Mononuclear cell (primary cell): ENCODE data around the gene EPHA10. TPM values are rescaled to one million over a fixed set of nuclear protein-coding genes. Genes with fewer than 3 reads are reported as not detected.
A peak's percentile ranks its signal among the peaks of the same experiment; 100 is the strongest.

Source experiments
- H3K27me3 ChIP-seq: 2 replicates; pipeline ENCODE4 v1.6.0; 2011; ENCODE audit warnings: low read length, control low read depth; ENCODE audit not compliant: insufficient read depth
- H3K4me1 ChIP-seq: 2 replicates; pipeline ENCODE4 v1.5.1; 2011; ENCODE audit warnings: mild to moderate bottlenecking, low read length, control low read depth; ENCODE audit not compliant: insufficient read depth
- H3K4me3 ChIP-seq: 2 replicates; pipeline ENCODE4 v1.5.1; 2011; ENCODE audit warnings: mild to moderate bottlenecking, low read length, moderate library complexity
- H3K9me3 ChIP-seq: 2 replicates; pipeline ENCODE4 v1.5.1; 2011; ENCODE audit warnings: low read depth, mild to moderate bottlenecking, control low read depth, low read length
- total RNA-seq: library from RNA; depleted of rRNA; stranded (reverse); fragments of >200 nt; gene quantifications from one replicate; pipeline ENCODE4 v1.2.3, GENCODE V29; 2012

EPHA10 gene
- total RNA-seq, result not detected

DNA sequence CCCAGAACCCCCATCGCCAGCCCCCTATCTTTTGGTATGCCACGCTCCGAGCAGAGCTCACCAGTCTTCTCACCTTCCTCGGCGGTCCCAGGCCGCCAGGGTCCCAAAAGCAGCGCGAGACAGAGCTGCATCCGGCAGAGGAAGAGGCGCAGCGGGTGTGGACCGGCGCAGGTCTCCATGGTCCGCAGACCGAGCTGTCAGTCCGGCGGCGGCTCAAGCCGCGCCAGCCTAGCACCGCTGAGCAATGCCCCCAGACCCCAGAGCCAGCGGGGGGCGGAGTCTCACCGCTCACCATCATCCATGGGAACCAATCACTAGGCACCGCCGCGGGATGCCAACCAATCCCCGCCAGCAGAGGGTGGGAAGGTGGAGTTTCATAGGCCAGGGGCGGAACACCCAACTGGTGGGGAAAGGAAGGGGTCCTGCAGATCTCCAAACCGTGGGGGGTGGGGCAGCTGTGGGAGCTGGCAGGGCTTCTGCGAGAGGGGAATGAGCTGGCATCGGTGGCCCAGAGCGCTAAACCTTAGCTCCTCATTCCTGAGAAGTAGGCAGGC lies at the start of gene EPHA10:
Gene EPHA10, minus strand, starts transcription at position 233 of the 554 bp plus-strand sequence. Its CDS starts 54 bp downstream, at position 179.
- Histone ChIP-seq H3K4me1 (no peaks in the 10 kb centered on the region), H3K27me3 (peaks cover 67% of the 10 kb centered on the region), H3K4me3 (no peak within 1 kb of the TSS), H3K9me3 (no peaks in the 10 kb centered on the region)

DNA sequence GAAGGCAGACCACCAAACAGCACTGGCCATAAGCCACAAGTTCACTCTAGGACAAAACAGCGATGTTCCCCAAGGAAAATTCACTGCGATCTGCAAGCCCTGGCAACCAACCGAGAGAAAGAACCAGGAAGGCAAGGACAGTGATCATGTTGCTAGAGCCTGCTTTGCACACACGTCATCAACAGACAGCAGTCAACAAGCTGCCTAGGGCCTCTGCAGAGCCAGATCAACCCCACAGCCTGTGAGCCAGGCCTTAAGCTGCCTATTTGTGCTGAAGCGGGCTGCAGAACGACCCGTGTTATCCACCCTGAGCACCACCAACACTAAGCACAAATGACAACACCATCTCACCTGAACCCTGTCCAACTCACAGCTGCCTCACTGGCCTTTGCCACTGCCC lies 49.3 kb upstream of the EPHA10 start:
- no peak overlapping the region for H3K4me3 ChIP-seq

DNA sequence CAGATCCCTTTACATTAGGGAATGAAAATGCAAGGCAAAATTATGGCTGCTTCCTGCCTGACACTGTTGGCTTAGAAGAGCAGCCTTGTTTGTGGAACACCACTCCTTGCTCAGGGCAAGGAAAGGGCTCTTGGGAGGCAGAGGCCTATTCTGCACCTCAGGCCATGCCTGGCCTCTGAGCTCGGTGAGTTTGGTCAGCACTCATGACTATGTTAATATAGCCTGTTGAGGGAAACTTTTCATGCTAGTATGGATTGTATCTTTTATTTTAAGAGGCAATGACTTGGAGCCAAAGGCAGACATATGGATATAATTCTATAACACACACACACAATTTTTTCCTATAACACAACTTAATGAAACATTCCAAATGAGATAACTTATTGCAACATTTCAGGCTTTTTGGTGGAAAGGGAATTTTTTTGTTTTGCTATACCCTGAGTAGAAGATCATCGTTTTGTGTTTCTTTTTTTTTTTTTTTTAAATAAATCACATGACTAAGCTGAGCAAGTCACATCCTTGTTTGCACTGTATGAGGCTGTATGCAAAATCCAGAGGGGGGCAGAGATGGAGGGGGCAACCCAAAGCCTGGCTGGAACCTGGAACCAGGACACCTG lies 48.7 kb upstream of the EPHA10 start:
- Histone ChIP-seq H3K4me1 (peaks cover 29% of the 10 kb centered on the region), H3K27me3 (no peaks in the 10 kb centered on the region), H3K9me3 (no peaks in the 10 kb centered on the region), H3K4me3 (no peak overlapping the region)

More for the DNA sequence above, 49.3 kb upstream of the EPHA10 start:
- H3K4me1 ChIP-seq, result peaks cover 23% of the 10 kb centered on the region
- no peaks in the 10 kb centered on the region for H3K27me3 ChIP-seq
- H3K9me3 ChIP-seq, result no peaks in the 10 kb centered on the region

DNA sequence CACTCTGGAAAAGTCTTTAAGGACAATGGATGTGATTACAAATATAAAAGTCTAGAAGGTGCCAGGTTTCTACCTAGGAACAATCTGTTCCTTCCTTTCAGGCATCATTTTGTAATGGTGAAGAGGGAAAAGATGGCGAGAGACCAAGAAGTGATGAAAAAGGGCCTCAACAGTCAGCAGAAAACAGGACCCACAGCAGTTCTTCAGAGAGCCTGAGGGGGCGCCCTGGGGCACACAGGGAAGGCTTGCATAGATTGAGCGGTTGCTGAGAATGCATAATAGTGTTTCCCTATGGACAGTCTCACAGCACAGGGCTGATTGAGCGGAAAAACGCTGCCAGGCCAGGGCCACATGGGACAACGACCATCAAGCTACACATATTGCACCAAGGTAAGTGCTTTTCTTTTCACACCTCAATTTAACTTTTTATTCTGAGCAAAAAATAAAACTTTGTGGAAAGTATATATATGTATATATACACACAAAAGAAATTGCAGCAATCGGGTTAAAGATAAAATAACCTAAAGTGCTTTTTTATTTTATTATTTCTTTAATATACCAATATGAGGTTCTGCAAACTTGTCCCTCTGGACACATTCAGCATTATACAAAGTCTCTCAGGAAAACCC lies 46.2 kb upstream of the EPHA10 start:
- Histone ChIP-seq H3K4me1 (peaks cover 42% of the 10 kb centered on the region), H3K9me3 (no peaks in the 10 kb centered on the region), H3K4me3 (no peak overlapping the region), H3K27me3 (no peaks in the 10 kb centered on the region)

DNA sequence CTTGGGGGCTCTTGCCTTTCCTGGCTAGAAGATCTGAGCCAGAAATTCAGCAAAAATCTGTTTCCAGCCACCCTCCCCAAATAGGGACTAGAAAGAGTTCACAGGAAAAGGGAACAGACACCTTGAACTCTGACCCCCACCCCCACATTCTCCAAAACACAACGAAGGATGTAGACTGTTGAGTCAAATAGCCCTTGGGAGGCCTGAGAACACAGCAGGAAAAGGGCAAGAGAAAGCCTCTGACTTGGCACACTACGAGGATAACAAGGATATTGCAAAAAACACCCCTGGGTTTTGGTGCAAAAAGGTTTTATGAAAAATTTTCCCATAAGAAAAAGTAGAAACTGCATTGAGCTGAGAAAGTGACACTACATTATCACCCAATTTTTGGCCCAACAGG lies 45.0 kb upstream of the EPHA10 start:
- H3K27me3 ChIP-seq, result no peaks in the 10 kb centered on the region
- H3K4me3 ChIP-seq, result no peak overlapping the region
- no peaks in the 10 kb centered on the region for H3K9me3 ChIP-seq
- peaks cover 48% of the 10 kb centered on the region for H3K4me1 ChIP-seq

DNA sequence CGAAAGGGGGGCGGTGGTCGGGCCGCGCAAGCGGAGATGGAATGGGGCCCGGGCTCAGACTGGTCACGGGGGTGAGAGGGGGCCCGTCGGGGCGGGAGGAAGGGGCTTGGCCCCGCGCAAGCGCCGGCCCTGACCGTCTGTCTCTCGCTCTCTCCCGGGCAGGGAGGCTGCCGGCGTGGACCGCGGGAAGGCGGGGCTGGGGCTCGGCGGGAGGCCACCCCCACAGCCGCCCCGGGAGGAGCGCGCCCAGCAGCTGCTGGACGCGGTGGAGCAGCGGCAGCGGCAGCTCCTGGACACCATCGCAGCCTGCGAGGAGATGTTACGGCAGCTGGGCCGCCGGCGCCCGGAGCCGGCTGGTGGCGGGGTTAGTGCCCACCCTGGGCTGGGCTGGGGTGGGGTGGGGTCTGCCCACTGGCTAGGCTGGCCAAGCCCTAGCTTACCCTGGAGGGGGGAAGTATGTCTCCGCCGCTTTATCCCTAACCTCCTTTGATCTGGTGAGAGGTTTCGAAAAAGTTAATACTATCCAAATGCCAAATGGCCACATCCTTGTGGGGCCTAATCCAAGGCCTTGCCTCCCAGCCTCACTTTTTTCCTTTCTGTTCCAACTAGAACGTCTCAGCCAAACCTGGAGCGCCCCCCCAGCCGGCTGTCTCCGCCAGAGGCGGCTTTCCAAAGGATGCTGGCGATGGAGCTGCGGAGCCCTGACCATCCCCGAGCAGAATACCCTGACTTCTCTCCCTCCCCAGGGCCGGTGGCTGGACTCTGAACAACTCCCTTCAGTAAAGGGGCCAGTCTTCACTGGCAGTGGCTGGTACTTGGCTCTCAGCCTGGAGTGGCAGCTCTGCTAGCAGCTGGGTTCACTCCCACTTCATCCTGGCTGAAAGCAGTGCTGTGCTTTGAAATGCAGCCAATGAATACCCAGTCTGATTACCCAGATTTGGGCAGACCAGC lies 43.7 kb upstream of the EPHA10 start:
- Histone ChIP-seq H3K9me3 (no peaks in the 10 kb centered on the region), H3K27me3 (no peaks in the 10 kb centered on the region), H3K4me1 (peaks cover 48% of the 10 kb centered on the region), H3K4me3 (peak overlapping the region; percentile 88)

DNA sequence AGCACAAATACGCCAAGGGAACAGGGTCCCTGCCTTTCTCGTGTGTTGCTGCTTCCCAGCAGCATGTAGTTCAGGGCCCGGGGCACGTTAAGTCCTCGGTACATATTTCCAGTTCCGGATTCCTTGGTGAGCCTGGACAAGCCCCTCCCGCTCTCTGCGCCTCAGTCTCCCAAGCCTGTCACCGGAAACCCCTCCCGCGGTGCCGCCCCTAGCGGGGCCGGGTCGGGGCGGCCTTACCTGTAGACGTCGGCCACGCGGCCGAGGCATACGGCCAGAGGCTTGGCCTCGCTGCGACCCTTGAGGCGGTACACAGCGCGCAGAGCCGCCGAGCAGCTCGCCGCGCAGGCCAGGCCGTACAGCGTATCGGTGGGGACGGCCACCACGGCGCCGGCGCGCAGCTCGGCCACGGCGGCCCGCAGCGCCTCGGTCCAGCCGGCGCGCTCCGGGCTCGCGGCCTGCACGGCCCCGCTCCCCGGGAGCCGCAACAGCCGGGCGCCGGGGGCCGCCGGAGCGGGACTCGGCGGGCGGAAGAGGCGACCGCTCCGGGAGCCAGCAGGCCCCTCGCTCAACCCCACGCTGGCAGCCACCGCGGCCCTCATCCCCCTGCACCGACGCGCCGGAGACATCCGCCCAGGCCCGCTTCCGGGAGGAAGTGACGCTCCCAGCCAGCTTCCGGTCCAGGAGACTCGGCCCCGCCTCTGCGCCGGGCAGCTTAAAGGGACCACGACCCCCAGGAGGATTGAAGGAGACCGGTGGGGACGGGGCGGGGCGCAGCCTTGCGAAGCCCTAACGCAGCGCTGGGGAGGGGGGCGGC lies 42.8 kb upstream of the EPHA10 start, which contains the start of the genes C1orf122 and YRDC:
Gene C1orf122, plus strand, starts transcription at position 236 of the 814 bp plus-strand sequence. CDS start 615 bp downstream, outside the sequence.
Gene YRDC, minus strand, starts transcription at position 654 of the 814 bp plus-strand sequence. Its CDS starts 28 bp downstream, at position 626.
- Histone ChIP-seq H3K9me3 (no peaks in the 10 kb centered on the region), H3K4me3 (peak within 1 kb of the TSS; percentile 88), H3K4me1 (peaks cover 44% of the 10 kb centered on the region), H3K27me3 (no peaks in the 10 kb centered on the region)

DNA sequence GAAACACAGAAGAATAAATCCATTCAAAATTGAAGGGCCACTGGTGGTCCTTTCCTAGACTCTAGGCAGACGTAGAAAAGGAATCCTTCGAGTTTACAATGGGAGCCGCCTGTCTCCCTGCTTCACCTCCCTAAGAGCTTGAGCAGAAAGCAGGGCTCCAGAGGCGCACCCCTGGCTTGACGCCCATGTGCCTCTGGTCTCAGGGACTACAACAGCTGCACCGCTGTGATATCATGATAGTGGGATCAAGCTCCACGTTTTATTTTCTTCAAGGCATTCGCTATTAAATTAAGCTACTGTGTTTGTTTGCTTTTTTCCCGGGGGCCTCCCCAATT lies 42.3 kb upstream of the EPHA10 start:
- peaks cover 44% of the 10 kb centered on the region for H3K4me1 ChIP-seq
- H3K4me3 ChIP-seq, result peak overlapping the region; percentile 88
- H3K27me3 ChIP-seq, result no peaks in the 10 kb centered on the region
- H3K9me3 ChIP-seq, result no peaks in the 10 kb centered on the region

DNA sequence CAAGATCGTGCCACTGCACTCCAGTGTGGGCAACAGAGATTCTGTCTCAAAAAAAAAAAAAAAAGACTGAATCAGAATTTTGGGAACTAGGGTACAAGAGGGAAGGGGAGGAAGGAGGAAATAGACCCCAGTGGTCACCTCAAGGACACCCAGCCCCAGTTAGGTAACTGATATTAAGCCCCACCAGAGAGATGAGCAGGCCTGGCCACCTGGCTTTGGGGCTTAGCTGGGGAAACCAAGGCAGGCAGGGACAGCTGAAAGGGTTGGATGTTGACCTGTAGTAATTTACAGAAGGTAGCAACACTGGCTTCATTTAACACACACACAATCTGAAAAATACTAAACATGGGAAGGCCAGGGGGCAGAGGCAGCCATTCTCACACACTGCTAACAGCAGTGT lies 37.5 kb upstream of the EPHA10 start:
- Histone ChIP-seq H3K4me3 (no peak overlapping the region), H3K9me3 (no peaks in the 10 kb centered on the region), H3K4me1 (peaks cover 15% of the 10 kb centered on the region), H3K27me3 (no peaks in the 10 kb centered on the region)

DNA sequence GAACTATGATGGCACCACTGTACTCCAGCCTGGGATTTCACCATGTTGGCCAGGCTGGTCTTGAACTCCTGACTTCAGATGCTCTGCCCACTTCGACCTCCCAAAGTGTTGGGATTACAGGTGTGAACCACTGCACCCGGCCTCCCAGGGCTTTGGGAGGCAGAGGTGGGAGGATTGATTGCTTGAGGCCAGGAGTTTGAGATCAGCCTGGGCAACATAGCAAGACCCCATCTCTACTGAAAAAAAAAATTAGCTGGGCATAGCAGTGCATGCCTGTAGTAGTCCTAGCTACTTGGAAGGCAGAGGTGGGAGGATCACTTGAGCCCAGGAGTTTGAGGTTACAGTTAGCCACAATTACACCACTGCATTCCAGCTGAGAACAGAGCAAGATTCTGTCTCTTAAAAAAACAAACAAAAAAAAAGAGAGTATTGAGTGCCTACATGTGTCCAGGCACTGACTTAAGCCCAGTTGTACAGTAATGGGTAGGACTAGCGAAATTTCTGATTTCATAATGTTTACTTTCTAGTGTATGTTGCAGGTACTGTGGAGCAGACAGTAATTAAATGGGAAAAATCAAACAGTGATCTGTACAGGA lies 32.9 kb upstream of the EPHA10 start:
- Histone ChIP-seq H3K4me3 (no peak overlapping the region), H3K9me3 (no peaks in the 10 kb centered on the region)

DNA sequence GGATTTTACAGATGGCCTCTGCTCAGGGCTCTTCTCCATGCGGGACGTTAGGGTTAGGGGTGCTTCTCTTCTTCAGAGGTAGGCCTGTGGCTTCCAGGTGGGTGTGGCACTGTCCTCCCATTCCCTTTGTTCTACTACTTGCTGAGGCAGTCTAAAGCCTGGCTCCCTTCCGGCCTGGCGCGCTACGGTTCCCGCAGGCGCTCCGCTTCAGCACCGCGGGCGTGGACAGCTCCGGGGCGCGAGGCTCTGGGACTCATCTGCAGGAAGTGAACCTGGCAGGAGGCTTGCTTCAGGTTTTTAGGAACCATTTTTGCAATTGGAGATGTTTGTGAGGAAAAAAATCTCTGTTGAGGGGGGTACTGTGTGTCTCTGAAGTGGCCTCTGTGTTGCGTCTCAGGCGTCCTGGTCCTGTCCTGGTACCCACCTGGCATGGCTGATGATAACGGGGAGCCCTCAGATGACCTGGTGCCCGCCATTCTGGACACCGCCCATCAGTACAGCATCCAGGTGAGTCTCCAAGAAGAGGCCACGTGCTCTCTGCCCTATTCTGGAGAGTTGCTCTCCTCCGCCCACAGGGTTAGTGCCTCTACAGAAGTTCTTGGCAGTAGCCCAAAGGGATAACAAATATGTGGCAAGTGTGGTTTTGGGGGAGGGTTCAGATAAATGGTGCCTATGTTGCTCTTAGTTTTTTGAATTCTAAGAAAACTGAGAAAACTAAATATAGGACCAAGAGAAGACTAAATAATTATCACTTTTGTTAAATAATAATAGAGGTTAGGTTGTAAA lies 30.6 kb upstream of the EPHA10 start:
- peaks cover 18% of the 10 kb centered on the region for H3K27me3 ChIP-seq
- H3K4me3 ChIP-seq, result no peak overlapping the region
- H3K9me3 ChIP-seq, result no peaks in the 10 kb centered on the region

More for the DNA sequence above, 32.9 kb upstream of the EPHA10 start:
- H3K4me1 ChIP-seq, result peaks cover 5% of the 10 kb centered on the region
- H3K27me3 ChIP-seq, result peaks cover 10% of the 10 kb centered on the region

DNA sequence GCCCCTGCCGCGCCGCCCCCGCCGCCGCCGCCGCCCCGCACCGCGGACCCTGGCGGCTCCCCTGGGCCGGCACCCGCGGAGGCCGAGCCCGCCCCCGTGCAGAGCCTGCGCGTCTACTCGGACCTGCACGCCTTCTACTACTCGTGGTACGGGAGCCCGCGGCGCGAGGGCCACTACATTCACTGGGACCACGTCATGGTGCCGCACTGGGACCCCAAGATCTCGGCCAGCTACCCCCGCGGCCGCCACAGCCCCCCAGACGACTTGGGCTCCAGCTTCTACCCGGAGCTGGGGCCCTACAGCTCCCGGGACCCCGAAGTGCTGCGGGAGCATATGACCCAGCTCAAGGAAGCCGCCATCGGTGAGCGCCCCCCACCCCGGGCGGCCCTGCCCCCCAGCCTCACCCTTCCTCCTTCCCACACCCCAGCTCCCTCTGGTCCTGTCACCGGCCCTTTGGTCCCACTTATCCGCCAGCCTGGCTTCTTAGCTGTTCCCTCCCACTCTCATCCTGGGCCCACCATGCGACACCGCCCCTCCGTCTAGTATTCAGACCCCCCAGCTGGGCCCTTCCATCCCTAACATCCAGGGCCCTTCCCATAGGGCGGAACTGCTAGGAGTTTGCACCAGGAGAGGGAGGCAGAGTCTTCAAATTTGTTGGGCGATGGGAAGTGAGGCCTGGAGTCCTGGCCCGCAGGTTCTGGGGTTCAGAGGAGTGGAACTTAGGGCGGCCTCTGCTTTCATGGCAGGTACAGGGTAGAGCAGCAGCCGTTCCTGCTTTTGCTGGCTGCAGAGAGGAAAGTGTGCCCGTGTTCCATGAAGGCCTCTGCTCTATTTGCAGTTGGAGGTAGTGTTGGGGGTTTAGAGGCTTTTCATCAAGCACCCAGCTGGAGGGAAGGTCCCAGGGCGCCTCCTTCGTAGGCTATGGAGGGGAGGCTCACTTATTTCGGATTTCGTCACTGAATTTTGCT lies 29.7 kb upstream of the EPHA10 start:
- no peak overlapping the region for H3K4me3 ChIP-seq
- peaks cover 18% of the 10 kb centered on the region for H3K27me3 ChIP-seq
- H3K9me3 ChIP-seq, result no peaks in the 10 kb centered on the region
- H3K4me1 ChIP-seq, result peaks cover 5% of the 10 kb centered on the region

More for the DNA sequence above, 30.6 kb upstream of the EPHA10 start:
- H3K4me1 ChIP-seq, result peaks cover 5% of the 10 kb centered on the region
